Upper lobe of right lung (tissue), 1 donor: ENCODE results near the gene DOCK1. TPM values are rescaled to one million over a fixed set of nuclear protein-coding genes. Genes with fewer than 3 reads are reported as not detected.
"Not testable (repeated sequence)": the region's sequence is repeated elsewhere in the genome, so short reads cannot be mapped to it uniquely, and the experiment has no call there.

Experiments
- ATAC-seq: fragments of 200-7000 bp; cut with Tn5 transposase; one replicate; pipeline ENCODE4 v1.9.1; 2020; ENCODE audit warnings: mild to moderate bottlenecking, moderate library complexity
- DNase-seq: peaks from one replicate; pipeline ENCODE4 v3.0.0-alpha.2; 2020
- H3K27ac ChIP-seq: fragments of 200-600 bp; one replicate; pipeline ENCODE4 v1.8.0; 2022
- H3K27me3 ChIP-seq: fragments of 200-600 bp; one replicate; pipeline ENCODE4 v1.8.0; 2022; ENCODE audit warnings: mild to moderate bottlenecking
- H3K36me3 ChIP-seq: fragments of 200-600 bp; one replicate; pipeline ENCODE4 v1.8.0; 2022
- H3K4me1 ChIP-seq: fragments of 200-600 bp; one replicate; pipeline ENCODE4 v1.8.0; 2022
- H3K4me3 ChIP-seq: fragments of 200-600 bp; one replicate; pipeline ENCODE4 v1.8.0; 2022; ENCODE audit warnings: mild to moderate bottlenecking
- H3K9me3 ChIP-seq: fragments of 200-600 bp; one replicate; pipeline ENCODE4 v1.8.0; 2022
- intact Hi-C: fragments of 100-400 bp; cut with DNase I; formaldehyde crosslinking; loops from one replicate; pipeline ENCODE4 v1.11.0; 2022
- total RNA-seq: library from RNA; stranded (reverse); fragmentation: NEBNext Ultra II Directional; extraction: Animal tissue kit (Norgen Biotek cat#: 25700); gene quantifications from one replicate; pipeline ENCODE4 v1.2.1, GENCODE V29; 2021
- TF ChIP-seq, protein P1 (sequence below): fragments of 200-600 bp; IDR thresholded peaks from one replicate; pipeline ENCODE4 v1.8.0; 2022; ENCODE audit warnings: antibody characterized with exemption
- donor health status: DM: no; HTN: yes; CAD: no; lungs with severe emphysema.

Gene DOCK1
- total RNA-seq, 1 donor from 2014 or later: 46.4 TPM

DNA sequence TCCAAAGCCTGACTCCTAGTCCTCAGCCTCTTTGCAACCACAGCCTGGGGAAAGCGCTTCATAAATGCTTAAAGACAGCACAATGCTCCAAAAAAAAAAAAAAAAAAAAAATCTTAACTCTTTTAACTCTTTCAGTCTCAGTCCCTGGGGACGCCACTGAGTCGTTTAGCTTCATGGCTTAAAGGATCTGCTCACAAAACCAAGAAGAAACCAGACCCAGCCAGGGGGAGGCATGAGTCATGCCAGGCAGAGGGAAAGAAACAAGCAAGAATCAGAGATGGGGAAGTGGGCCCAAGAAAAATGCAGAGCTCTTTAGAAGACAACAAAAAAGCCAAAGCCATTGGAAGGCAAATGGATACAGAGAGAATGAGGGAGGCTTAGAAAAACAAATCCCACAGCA is 32.5 kb upstream of the DOCK1 start:
- no peaks in the 10 kb centered on the region for H3K9me3 ChIP-seq
- H3K4me3 ChIP-seq: no peak overlapping the region
- no peak overlapping the region for H3K27ac ChIP-seq
- no peaks in the 10 kb centered on the region for H3K36me3 ChIP-seq
- ATAC-seq: no peak
- no peaks in the 10 kb centered on the region for H3K27me3 ChIP-seq
- TF ChIP-seq, protein P1, sequence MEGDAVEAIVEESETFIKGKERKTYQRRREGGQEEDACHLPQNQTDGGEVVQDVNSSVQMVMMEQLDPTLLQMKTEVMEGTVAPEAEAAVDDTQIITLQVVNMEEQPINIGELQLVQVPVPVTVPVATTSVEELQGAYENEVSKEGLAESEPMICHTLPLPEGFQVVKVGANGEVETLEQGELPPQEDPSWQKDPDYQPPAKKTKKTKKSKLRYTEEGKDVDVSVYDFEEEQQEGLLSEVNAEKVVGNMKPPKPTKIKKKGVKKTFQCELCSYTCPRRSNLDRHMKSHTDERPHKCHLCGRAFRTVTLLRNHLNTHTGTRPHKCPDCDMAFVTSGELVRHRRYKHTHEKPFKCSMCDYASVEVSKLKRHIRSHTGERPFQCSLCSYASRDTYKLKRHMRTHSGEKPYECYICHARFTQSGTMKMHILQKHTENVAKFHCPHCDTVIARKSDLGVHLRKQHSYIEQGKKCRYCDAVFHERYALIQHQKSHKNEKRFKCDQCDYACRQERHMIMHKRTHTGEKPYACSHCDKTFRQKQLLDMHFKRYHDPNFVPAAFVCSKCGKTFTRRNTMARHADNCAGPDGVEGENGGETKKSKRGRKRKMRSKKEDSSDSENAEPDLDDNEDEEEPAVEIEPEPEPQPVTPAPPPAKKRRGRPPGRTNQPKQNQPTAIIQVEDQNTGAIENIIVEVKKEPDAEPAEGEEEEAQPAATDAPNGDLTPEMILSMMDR: no peak
- intact Hi-C loops: no loop called here
- H3K4me1 ChIP-seq: no peaks in the 10 kb centered on the region
- DNase-seq: no peak

DNA sequence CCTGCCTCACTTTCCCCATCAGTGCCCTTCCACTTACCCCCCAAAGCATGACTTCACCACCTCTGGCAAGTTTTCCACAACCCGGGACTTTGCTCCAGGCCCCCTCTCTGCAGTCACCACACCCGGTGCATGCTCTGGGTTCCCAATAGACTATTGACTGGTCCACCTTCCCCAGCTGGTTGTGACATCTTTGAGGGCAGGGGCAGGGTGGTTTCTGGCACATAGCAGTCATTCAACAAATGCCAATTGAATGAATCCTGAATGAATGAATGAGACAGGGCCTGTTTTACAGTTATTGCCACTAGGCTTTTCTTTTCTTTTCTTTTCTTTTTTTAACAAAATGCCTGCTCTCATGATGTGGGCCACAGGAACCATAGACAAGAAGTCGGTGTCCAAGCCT is 28.8 kb upstream of the DOCK1 start:
- TF ChIP-seq, protein P1: no peak
- no peaks in the 10 kb centered on the region for H3K27me3 ChIP-seq
- no peak for ATAC-seq
- no peak overlapping the region for H3K27ac ChIP-seq
- H3K9me3 ChIP-seq: no peaks in the 10 kb centered on the region
- H3K36me3 ChIP-seq: no peaks in the 10 kb centered on the region
- intact Hi-C loops: no loop called here
- no peak overlapping the region for H3K4me3 ChIP-seq
- DNase-seq: no peak
- H3K4me1 ChIP-seq: no peaks in the 10 kb centered on the region

DNA sequence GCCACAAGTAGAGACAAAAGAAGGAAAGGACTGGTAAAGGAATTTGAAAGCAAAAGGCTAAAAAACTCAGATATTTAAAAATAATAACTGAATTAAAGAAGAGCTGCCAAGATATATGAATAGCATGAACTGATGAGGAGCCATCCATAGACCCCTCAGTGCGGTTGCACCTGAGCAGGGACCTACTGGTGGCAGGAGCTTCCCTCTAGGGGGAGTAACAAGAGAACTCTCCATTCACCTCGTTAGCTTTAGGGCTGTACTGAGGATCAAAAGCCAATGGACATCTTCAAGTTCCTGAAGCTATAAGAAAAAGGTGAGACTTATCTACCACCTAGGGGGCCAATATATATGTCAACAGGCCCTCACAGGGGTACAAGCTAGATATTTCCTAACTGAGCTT is 27.8 kb upstream of the DOCK1 start:
- Histone ChIP-seq H3K4me1 (no peaks in the 10 kb centered on the region), H3K9me3 (no peaks in the 10 kb centered on the region), H3K27me3 (no peaks in the 10 kb centered on the region), H3K4me3 (no peak overlapping the region), H3K27ac (no peak overlapping the region), H3K36me3 (no peaks in the 10 kb centered on the region)
- TF ChIP-seq, protein P1: no peak
- DNase-seq: no peak
- ATAC-seq: no peak
- intact Hi-C loops: no loop called here

DNA sequence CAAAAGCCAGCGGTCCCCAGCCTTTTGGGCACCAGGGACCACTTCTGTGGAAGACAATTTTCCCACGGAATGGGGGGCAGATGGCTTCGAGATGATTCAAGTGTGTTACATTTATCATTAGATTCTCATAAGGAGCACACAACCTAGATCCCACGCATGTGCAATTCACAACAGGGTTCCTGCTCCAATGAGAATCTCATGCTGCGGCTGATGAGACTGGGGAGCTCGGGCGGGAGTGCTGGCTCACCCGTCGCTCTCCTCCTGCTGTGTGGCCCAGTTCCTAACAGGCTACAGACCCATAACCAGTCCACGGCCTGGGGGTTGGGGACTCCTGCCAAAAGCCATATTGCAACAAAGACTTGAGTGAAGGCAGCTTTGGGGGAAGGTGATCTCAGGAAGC is 26.6 kb upstream of the DOCK1 start:
- H3K9me3 ChIP-seq: no peaks in the 10 kb centered on the region
- H3K36me3 ChIP-seq: no peaks in the 10 kb centered on the region
- TF ChIP-seq, protein P1: no peak
- ATAC-seq (no peak), DNase-seq (no peak)
- no peaks in the 10 kb centered on the region for H3K27me3 ChIP-seq
- no peak overlapping the region for H3K4me3 ChIP-seq
- intact Hi-C loops: no loop called here
- H3K27ac ChIP-seq: no peak overlapping the region
- no peaks in the 10 kb centered on the region for H3K4me1 ChIP-seq

DNA sequence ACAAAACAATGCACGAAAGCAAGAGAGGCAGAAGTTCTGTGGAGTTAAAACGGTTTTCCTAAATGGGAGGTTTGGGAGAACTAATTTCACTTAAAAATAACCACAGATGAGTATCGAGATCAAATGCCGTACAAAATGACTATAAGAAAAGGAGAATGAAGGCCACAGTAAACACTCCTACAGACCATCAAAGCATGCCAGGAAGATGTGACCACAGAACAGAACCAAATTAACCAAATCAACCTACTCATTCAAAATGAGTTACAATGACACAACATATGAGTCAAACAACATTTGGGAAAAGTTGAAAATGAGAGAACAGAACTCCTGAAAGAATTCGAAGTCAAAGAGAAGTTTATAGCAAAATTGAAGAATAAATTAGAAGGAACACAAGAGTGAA is 24.3 kb upstream of the DOCK1 start:
- H3K4me1 ChIP-seq: no peaks in the 10 kb centered on the region
- no peaks in the 10 kb centered on the region for H3K36me3 ChIP-seq
- H3K27me3 ChIP-seq: no peaks in the 10 kb centered on the region
- ATAC-seq: no peak
- H3K27ac ChIP-seq: no peak overlapping the region
- H3K4me3 ChIP-seq: no peak overlapping the region
- TF ChIP-seq, protein P1: no peak
- DNase-seq: no peak
- intact Hi-C loops: no loop called here
- H3K9me3 ChIP-seq: no peaks in the 10 kb centered on the region

DNA sequence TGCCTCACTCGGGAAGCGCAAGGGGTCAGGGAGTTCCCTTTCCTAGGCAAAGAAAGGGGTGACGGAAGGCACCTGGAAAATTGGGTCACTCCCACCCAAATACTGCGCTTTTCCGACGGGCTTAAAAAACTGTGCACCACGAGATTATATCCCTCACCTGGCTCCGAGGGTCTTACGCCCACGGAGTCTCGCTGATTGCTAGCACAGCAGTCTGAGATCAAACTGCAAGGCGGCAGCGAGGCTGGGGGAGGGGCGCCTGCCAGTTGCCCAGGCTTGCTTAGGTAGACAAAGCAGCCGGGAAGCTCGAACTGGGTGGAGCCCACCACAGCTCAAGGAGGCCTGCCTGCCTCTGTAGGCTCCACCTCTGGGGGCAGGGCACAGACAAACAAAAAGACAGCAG is 23.2 kb upstream of the DOCK1 start:
- H3K4me1 ChIP-seq, ATAC-seq, H3K9me3 ChIP-seq, DNase-seq, H3K27me3 ChIP-seq, intact Hi-C loops, H3K27ac ChIP-seq, H3K36me3 ChIP-seq, H3K4me3 ChIP-seq: not testable (repeated sequence)

DNA sequence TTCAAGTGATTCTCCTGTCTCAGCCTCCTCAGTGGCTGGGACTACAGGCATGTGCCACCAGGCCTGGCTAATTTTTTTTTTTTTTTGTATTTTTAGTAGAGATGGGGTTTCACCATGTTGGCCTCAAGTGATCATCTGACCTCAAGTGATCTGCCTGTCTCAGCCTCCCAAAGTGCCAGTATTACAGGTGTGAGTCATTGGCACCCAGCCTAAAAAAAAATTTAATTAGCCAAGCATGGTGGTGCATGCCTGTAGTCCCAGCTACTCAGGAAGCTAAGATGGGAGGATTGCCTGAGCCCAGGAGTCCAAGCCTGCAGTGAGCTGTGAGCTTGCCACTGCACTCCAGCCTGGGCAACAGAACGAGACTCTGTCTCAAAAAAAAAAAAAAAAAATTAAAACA is 16.8 kb upstream of the DOCK1 start:
- H3K27ac ChIP-seq, ATAC-seq, H3K27me3 ChIP-seq, intact Hi-C loops, H3K9me3 ChIP-seq, H3K4me1 ChIP-seq, DNase-seq, H3K36me3 ChIP-seq, H3K4me3 ChIP-seq: not testable (repeated sequence)
